ENCODE measurements around the gene TMEM169. TPM values are rescaled to one million over a fixed set of nuclear protein-coding genes. Genes with fewer than 3 reads are reported as not detected.

The TMEM169 gene
- total and polyA plus RNA-seq, 2 of the 4 experiments (the other 2 are of a cell fraction), result 0.15 to 0.54 TPM

DNA sequence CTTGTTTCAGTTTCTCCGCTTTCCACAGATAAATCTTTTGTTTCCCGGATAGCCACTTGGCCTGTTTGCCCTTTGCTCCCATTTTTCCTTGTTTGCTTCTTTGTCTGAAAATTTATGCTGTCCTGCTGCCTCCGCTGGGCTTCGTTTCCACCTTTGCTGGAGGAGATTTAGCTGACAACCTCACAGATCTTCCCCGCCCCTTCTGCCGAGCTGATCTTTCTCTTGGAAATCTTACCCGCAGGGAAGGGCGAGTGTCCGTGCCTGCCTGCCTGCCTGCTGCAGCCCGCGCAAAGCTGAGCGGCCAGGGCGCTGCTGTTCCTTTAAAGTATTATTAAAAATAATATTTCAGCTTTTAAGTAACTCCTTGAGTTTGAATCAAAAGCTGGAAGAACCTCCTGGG, 26.0 kb downstream of the TMEM169 start:
- 0 out of 2 replicates have a peak overlapping the region, but pooled peaks have one; percentile 35 for H4K91ac ChIP-seq (ENCODE audit: insufficient read depth, low read depth, low read length)
- BruUV-seq (replicated peaks), result no TSS peak
- H3K18ac ChIP-seq (ENCODE audit: low read depth, low read length), result no peak overlapping the region
- 0 out of 2 replicates have a peak overlapping the region, but pooled peaks have one; percentile 13 for H3K9ac ChIP-seq (ENCODE audit: low read depth, low read length)
- intact Hi-C loops (cut with micrococcal nuclease) (loop anchor here (2.0 kb wide), 1 partner anchor 75 kb away; no protein-coding TSS in a partner anchor), dilution Hi-C loops (cut with HindIII; ENCODE audit: low sequenced_read_pairs, unreplicated experiment) (no loop called here), in situ Hi-C loops (cut with MboI; ENCODE audit: low sequenced_read_pairs) (no loop called here)
- peaks cover 0 to 17% of the 10 kb centered on the region in 2 experiments; a peak in 3 of 4 replicates for H3K79me1 ChIP-seq (ENCODE audit: low read depth in 1 of 2, low read length in 2 of 2)
- H2BK15ac ChIP-seq (ENCODE audit: low read depth, low read length), result no peak overlapping the region
- no peak overlapping the region for H3K4me2 ChIP-seq (ENCODE audit: low read depth, low read length)
- H4K20me1 ChIP-seq (ENCODE audit: insufficient read depth, low read length), result peaks cover 5% of the 10 kb centered on the region; the same call in 1 of the 2 replicates
- no peak overlapping the region for H2BK5ac ChIP-seq (ENCODE audit: low read depth, low read length, poor library complexity, severe bottlenecking)
- no peak overlapping the region for H3K56ac ChIP-seq (ENCODE audit: extremely low read depth, insufficient read depth, low read length)
- 0 out of 2 replicates have a peak, but pooled peaks cover 2% of the 10 kb centered on the region for H3K4me1 ChIP-seq (ENCODE audit: control insufficient read depth, insufficient read depth, low read length)
- ChIA-PET POLR2A (ENCODE audit: unreplicated experiment) (no interaction called here), CTCF (interaction anchor here (0.6 kb wide), 1 partner anchor 337 kb away, joined by 4 read pairs; no protein-coding TSS in a partner anchor)
- ATAC-seq (ENCODE audit: low read depth), result no peak
- TF ChIP-seq MXI1 (IDR thresholded peaks at IDR 0.05; ENCODE audit: borderline replicate concordance, low read depth, low read length), result no peak
- TF ChIP-seq, protein P1, sequence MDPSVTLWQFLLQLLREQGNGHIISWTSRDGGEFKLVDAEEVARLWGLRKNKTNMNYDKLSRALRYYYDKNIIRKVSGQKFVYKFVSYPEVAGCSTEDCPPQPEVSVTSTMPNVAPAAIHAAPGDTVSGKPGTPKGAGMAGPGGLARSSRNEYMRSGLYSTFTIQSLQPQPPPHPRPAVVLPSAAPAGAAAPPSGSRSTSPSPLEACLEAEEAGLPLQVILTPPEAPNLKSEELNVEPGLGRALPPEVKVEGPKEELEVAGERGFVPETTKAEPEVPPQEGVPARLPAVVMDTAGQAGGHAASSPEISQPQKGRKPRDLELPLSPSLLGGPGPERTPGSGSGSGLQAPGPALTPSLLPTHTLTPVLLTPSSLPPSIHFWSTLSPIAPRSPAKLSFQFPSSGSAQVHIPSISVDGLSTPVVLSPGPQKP (IDR thresholded peaks at IDR 0.05; ENCODE audit: borderline replicate concordance, low read depth, low read length), result no peak
- no peak for TF ChIP-seq BHLHE40 (IDR thresholded peaks at IDR 0.05; ENCODE audit: low read depth, low read length)
- TF ChIP-seq CHD1 (IDR thresholded peaks at IDR 0.05; ENCODE audit: low read depth, low read length), result no peak
- TF ChIP-seq, protein P2, sequence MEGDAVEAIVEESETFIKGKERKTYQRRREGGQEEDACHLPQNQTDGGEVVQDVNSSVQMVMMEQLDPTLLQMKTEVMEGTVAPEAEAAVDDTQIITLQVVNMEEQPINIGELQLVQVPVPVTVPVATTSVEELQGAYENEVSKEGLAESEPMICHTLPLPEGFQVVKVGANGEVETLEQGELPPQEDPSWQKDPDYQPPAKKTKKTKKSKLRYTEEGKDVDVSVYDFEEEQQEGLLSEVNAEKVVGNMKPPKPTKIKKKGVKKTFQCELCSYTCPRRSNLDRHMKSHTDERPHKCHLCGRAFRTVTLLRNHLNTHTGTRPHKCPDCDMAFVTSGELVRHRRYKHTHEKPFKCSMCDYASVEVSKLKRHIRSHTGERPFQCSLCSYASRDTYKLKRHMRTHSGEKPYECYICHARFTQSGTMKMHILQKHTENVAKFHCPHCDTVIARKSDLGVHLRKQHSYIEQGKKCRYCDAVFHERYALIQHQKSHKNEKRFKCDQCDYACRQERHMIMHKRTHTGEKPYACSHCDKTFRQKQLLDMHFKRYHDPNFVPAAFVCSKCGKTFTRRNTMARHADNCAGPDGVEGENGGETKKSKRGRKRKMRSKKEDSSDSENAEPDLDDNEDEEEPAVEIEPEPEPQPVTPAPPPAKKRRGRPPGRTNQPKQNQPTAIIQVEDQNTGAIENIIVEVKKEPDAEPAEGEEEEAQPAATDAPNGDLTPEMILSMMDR (conservative IDR thresholded peaks at IDR 0.05; ENCODE audit: low read depth, low read length), result no peak
- no peak for TF ChIP-seq FOS (IDR thresholded peaks at IDR 0.05; ENCODE audit: low read depth, low read length)
- DNase-seq, result no peak
- peak overlapping the region; percentile 47; the same call in 1 of the 2 replicates for H4K5ac ChIP-seq (ENCODE audit: low read depth, low read length)
- peak overlapping the region; percentile 71 for H2AFZ ChIP-seq (replicated peaks; ENCODE audit: low read length, poor library complexity)
- peak overlapping the region; percentile 40 to 80; a peak in 3 of 4 replicates for H4K8ac ChIP-seq (ENCODE audit: low read depth in 2 of 2, low read length in 2 of 2)
- H2AK5ac ChIP-seq (ENCODE audit: low read depth, low read length), result no peak overlapping the region
- no peak overlapping the region for H3K4me3 ChIP-seq (ENCODE audit: insufficient read depth, low read depth, low read length)
- no peaks in the 10 kb centered on the region for H3K27me3 ChIP-seq (ENCODE audit: control insufficient read depth, insufficient read depth, low read length)
- no peak overlapping the region for H3K14ac ChIP-seq (replicated peaks; ENCODE audit: low read depth, low read length)
- H3K36me3 ChIP-seq (ENCODE audit: control insufficient read depth, insufficient read depth, low read length), result peaks cover 8% of the 10 kb centered on the region
- no peak overlapping the region for H3K4ac ChIP-seq (ENCODE audit: low read depth, low read length)
- H3K9me3 ChIP-seq (ENCODE audit: control insufficient read depth, insufficient read depth, low read length), result no peaks in the 10 kb centered on the region
- H2AK9ac ChIP-seq (replicated peaks; ENCODE audit: low read depth, low read length, poor library complexity), result no peak overlapping the region
- H2BK120ac ChIP-seq (ENCODE audit: low read depth, low read length), result no peak overlapping the region
- H2BK20ac ChIP-seq (ENCODE audit: low read depth, low read length), result no peak overlapping the region
- WGBS, 2 experiments (ENCODE audit: extremely low coverage in 2 of 2, insufficient read length in 1 of 2), result 56% methylated on average over 3 of the region's 13 CpGs; no CpG with 5 or more reads in 1 of the 2 experiments
- H3K27ac ChIP-seq (ENCODE audit: insufficient read depth, low read length), result no peak overlapping the region
- H3K23ac ChIP-seq (ENCODE audit: low read depth, low read length), result no peak overlapping the region
- no peaks in the 10 kb centered on the region for H3K9me1 ChIP-seq (ENCODE audit: insufficient read depth, low read length)
